C1 segment of cervical spinal cord (tissue), 14 donors: ENCODE results near the gene HDAC9.

Source experiments
- DNase-seq, 14 donors: peaks; one replicate each; lab custom pipeline; 2025; lab: John Stamatoyannopoulos, UW

HDAC9 gene

DNA sequence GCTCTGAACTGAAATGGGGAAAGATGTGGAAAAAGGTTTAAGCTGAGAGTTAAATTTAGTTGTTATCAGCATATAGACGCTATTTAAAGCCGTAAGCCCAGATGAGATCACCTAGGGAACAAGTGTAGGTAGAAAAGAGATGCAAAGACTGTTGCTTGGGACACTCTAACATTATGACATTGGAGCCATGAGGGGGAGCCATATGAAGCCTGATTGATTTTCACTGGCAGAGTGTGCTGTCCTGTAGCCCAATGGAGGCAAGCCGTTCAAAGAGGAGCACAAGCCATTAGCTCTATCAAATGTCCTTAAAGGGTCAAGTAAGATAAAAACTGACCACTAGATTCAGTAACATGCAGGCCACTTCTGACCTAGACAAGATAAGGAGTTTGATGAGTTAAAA is 398.6 kb downstream of the HDAC9 start:
- DNase-seq = no peak

- DNase-seq = no peak
Measured at GRCh38 chr7:18895456-18895855, 399.9 kb downstream of the HDAC9 start.

DNA sequence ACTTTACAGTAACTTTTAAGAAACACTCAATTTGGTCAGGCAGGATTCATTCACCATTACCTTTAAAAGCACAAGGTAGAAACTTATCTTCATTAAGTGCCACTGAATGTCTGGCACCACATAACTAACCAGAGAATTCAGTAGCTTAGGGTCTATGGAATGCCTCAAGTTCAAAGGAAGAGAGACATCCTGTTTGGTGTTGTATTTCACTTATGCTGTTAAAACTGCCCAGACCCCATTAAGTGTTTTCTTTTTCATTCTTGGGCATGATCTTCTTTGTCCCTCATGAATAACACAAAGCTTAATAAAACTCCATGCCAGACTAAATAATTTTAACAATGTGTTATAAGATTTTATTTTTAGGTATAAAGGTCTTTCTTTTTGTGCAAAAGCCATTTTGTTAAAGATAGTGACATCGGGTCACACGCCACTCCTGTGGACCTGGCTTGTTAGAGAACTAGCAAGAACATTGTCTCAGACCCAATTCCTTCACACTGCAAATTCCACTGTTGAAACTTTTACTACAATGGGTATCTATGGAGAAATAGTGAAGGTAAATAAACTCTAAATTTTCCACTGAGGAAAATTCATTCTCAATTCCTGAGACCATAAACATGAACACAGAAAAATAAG is 400.9 kb downstream of the HDAC9 start:
- DNase-seq = no peak

- DNase-seq = no peak
Measured at GRCh38 chr7:18900236-18900635, 404.7 kb downstream of the HDAC9 start.

DNA sequence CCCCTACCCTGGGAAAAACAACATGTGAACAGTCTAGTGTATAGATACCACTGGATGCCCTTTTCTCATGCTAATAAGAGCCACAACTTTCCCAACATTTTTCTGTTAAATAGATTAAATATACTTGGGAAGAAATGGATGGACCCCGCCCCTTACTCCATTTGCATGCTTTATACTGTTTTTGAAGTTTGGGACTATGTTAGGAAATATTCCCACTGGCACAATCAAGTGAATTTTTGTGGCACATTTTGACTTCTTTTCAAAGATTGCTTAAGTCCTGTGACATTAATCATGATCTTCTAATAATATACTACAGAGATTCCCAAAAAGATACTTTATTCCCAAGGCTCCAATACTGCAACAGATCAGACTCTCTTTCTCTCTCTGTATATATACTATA is 405.3 kb downstream of the HDAC9 start:
- no peak for DNase-seq

DNA sequence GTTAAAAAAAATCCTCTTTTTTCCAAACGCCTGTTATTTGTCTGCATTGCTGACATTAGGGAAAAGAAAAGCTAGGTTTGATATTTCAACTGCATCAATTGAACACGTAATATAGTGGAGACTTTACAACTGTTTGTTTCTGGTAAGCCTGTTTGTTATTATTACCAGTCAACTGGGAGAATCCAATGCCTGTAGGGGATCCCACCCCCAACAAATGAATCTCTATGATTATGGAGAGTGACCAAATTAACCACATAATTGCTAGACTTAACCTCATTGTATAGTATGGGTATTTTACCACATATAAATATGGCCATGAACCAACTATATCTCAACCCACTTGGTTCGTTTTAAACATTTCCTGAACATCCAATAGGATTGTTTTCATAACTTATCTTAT is 405.8 kb downstream of the HDAC9 start:
- no peak for DNase-seq

DNA sequence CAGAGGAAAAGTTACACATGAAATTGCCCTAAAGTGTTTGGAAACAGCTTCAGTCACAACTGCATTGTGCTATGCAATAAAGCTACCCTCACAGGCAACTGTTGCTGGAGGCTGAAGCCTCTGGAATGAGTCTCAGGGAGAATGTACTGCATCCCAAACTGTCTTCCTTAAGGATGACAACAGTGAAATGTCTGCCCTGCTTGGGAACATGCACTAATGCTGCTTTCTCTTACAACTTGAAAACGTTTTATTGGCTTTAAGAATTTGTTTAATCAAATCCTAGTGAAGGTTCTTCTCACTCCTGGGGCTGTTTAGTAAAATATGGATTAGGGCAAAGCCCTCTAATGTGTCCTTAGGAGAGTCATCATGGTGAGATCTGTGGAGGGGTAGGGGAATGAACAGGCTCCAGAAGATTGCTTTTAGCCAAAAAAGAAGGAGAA is 406.5 kb downstream of the HDAC9 start:
- DNase-seq = no peak

DNA sequence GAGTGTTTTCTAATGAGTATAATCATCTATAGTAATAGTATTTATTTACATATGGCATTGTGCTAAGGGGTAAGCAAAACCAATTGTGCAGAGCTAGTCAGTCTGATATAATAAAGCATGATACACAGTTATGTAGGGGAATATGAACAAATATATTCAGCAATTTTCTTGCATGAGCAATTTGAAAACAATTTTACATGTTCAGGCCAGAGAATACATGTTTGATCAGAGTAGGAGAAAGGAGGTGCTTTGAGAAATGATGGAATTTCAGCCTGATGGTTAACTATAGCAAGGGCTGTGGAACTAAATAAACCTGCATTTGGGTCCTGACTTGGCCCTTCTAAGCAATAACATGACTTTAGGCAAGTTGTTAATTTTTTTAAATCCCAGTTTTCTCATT is 407.3 kb downstream of the HDAC9 start:
- no peak for DNase-seq

- no peak for DNase-seq
Measured at GRCh38 chr7:18903695-18904094, 408.1 kb downstream of the HDAC9 start.

GRCh38 chr7:18905316-18905943 is 409.9 kb downstream of the HDAC9 start:
- DNase-seq = no peak

GRCh38 chr7:18906901-18907300 is 411.4 kb downstream of the HDAC9 start:
- DNase-seq = no peak

- no peak for DNase-seq
Measured at GRCh38 chr7:18913106-18913505, 417.6 kb downstream of the HDAC9 start.

- DNase-seq = no peak
Measured at GRCh38 chr7:18916826-18917225, 421.3 kb downstream of the HDAC9 start.

GRCh38 chr7:18927134-18927533 is 431.6 kb downstream of the HDAC9 start:
- DNase-seq = no peak

- DNase-seq = no peak
Measured at GRCh38 chr7:18936265-18936664, 440.7 kb downstream of the HDAC9 start.

GRCh38 chr7:18939771-18940592 is 444.4 kb downstream of the HDAC9 start:
- DNase-seq = no peak

DNA sequence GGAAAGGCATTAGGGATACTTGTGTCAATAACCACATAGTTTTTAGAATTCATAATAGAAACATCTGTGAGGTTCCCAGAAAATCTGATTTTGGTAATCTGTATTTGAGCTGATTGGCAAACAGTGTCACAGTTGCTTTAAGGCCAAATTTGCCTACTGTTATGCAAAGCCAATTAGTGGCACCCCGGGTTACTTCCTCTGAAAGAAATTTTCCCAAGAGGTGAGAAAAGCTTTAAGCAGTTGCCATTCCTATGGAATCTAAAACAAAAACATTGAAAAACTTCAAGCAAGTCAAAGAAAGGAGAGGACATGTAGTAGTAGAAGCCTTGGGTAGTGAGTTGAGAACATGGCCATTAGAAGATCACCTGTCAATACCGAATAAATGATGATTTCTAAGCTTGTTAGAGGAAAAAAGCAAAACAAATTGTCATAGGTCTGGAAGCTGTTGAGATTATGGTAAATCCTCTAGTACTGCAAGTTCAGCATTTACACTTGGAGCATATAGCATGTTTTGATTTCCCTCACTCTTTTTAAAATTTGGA is 445.1 kb downstream of the HDAC9 start:
- no peak for DNase-seq

DNA sequence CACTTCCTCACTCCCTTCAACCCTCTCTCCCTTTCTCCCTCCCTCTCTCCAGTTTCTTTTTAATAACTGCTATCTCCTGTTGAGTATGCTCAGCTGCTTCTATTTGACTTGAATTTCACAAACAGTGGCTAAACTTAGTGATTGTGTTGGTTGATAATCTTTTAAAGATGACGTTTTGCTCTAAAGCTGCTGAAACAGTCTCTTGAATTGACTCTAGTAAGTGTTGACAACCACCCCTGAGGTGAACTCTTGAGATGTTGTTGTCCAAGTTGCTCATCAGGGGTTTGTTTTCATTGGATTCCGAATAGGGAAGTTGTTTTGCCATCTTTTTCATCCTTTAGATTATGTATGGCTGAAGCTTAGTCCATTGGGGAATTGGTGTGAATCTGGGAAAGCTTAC is 445.7 kb downstream of the HDAC9 start:
- no peak for DNase-seq

GRCh38 chr7:18948521-18948920 is 453.0 kb downstream of the HDAC9 start:
- DNase-seq = no peak

DNA sequence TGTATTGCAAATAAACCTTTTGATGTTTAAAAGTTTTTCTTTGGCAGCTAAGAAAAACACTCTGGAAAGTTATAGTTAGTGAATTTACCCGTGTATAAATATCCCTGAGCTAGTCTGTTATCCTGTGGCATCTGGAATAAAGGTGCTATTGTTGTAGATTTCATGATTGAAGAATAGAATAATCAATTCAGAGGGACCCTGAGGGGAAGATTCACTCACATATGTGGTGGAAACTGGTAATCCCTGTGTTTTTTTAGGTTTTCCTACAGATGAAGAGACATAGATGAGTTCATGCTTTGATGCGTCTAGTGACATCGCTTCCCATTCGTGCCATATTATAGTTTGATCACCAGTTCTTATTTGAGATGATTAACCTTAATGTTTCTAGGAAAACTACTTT is 457.3 kb downstream of the HDAC9 start:
- DNase-seq = no peak

GRCh38 chr7:18958627-18959026 is 463.1 kb downstream of the HDAC9 start:
- DNase-seq = no peak

DNA sequence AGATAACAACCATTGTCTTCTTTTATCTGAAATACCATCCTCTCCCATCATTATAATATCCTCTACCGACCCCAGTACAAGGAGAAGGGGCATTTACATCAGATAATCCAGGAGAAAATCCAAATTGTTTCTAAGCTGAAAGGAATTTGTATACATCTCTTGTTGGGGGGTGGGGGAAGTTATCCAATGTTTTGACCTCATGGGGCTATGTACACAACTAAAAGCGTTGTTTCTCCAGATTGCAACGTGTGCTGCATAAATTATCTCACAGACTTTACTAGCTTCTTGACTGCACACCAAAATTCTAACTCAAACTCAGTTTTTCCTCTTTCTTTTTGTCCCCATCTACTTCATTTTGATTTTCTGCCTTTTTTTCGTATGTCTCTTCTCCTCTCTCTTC is 465.2 kb downstream of the HDAC9 start:
- DNase-seq = no peak

GRCh38 chr7:18962031-18962430 is 466.5 kb downstream of the HDAC9 start:
- no peak for DNase-seq
